Measurements from ENCODE around the gene TBC1D23.

DNA sequence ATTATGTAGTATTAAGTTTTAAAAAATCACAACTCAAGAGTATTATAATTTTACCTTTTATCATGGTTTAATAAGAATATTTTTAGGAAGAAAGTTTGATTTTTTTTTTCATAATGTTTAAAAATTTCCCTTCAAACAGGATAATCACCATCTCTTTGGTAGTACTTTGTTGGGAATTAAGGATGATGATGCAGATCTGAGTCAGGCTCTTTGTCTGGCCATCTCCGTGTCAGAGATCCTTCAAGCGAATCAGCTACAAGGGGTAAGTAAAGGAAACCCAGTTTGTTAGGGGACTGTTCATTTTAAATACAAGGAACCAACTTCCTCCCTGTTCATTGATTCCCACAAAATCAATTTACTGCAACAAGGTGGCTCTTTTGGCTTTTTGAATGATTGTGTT, 37.0 kb downstream of the TBC1D23 start:
- TF ChIP-seq, protein P1, sequence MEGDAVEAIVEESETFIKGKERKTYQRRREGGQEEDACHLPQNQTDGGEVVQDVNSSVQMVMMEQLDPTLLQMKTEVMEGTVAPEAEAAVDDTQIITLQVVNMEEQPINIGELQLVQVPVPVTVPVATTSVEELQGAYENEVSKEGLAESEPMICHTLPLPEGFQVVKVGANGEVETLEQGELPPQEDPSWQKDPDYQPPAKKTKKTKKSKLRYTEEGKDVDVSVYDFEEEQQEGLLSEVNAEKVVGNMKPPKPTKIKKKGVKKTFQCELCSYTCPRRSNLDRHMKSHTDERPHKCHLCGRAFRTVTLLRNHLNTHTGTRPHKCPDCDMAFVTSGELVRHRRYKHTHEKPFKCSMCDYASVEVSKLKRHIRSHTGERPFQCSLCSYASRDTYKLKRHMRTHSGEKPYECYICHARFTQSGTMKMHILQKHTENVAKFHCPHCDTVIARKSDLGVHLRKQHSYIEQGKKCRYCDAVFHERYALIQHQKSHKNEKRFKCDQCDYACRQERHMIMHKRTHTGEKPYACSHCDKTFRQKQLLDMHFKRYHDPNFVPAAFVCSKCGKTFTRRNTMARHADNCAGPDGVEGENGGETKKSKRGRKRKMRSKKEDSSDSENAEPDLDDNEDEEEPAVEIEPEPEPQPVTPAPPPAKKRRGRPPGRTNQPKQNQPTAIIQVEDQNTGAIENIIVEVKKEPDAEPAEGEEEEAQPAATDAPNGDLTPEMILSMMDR (IDR thresholded peaks at IDR 0.05), result no peak
- no peak for TF ChIP-seq POLR2A (IDR thresholded peaks at IDR 0.05)
